Adipose tissue (tissue), 3 donors: ENCODE results near the gene KCNIP4. TPM values are rescaled to one million over a fixed set of nuclear protein-coding genes. Genes with fewer than 3 reads are reported as not detected.
"Not testable (repeated sequence)": the region's sequence is repeated elsewhere in the genome, so short reads cannot be mapped to it uniquely, and the experiment has no call there.

ENCODE experiments used
- H3K27ac ChIP-seq: one replicate; pipeline ENCODE4 v1.5.1; 2013; ENCODE audit warnings: low read depth, low read length
- WGBS, 3 donors: extraction: QIAGEN DNeasy Blood & Tissue Kit; methylation state at CpG; one replicate each; pipeline ENCODE4 v1.1.7; 2013; 5-methylcytosine and 5-hydroxymethylcytosine counted together
- polyA plus RNA-seq, 3 donors: library from polyadenylated mRNA; stranded (reverse); fragments of 200-250 nt; gene quantifications; one replicate each; pipeline ENCODE4 v1.2.3, GENCODE V29; 2013
- donor health status: healthy with polysubstance abuse.
- donor health status: Bipolar disorder and iron deficiency.
- donor health status: healthy.

Gene KCNIP4
- polyA plus RNA-seq, 3 donors, result 0.08 to 0.34 TPM; not detected in 1

GRCh38 chr4:20847124-20847747 lies 1101.3 kb downstream of the KCNIP4 start:
- H3K27ac ChIP-seq, result no peak overlapping the region
- 36 to 61% (median 41%) methylated on average over 2 of the region's 2 CpGs for WGBS, 3 donors

GRCh38 chr4:20844311-20844710 lies 1104.3 kb downstream of the KCNIP4 start:
- 58 to 75% (median 65%) methylated on average over 4 of the region's 4 CpGs for WGBS, 3 donors
- no peak overlapping the region for H3K27ac ChIP-seq

GRCh38 chr4:20840648-20841190 lies 1107.9 kb downstream of the KCNIP4 start:
- H3K27ac ChIP-seq, result no peak overlapping the region
- 67 to 74% (median 68%) methylated on average over 5 of the region's 5 CpGs for WGBS, 3 donors

- H3K27ac ChIP-seq, result no peak overlapping the region
- WGBS, 3 donors, result 0 to 10% (median 6%) methylated on average over 1 of the region's 1 CpG
Observed at GRCh38 chr4:20839957-20840356, 1108.6 kb downstream of the KCNIP4 start.

GRCh38 chr4:20838476-20838875 lies 1110.1 kb downstream of the KCNIP4 start:
- 58 to 74% (median 61%) methylated on average over 1 of the region's 1 CpG for WGBS, 3 donors
- no peak overlapping the region for H3K27ac ChIP-seq

GRCh38 chr4:20832826-20833225 lies 1115.7 kb downstream of the KCNIP4 start:
- 82 to 83% (median 82%) methylated on average over 3 of the region's 3 CpGs for WGBS, 3 donors
- no peak overlapping the region for H3K27ac ChIP-seq

GRCh38 chr4:20831746-20832145 lies 1116.8 kb downstream of the KCNIP4 start:
- H3K27ac ChIP-seq, result no peak overlapping the region
- WGBS, 3 donors, result 56 to 79% (median 59%) methylated on average over 1 of the region's 1 CpG

GRCh38 chr4:20829617-20830357 lies 1118.8 kb downstream of the KCNIP4 start:
- WGBS, 3 donors, result 61 to 85% (median 67%) methylated on average over 5 of the region's 5 CpGs
- no peak overlapping the region for H3K27ac ChIP-seq

- H3K27ac ChIP-seq, result no peak overlapping the region
- 68 to 74% (median 70%) methylated on average over 3 of the region's 3 CpGs for WGBS, 3 donors
Observed at GRCh38 chr4:20825505-20825904, 1123.1 kb downstream of the KCNIP4 start.

GRCh38 chr4:20816287-20816686 lies 1132.3 kb downstream of the KCNIP4 start:
- no peak overlapping the region for H3K27ac ChIP-seq
- 82 to 87% (median 87%) methylated on average over 5 of the region's 5 CpGs for WGBS, 3 donors

- WGBS, 3 donors, result 22 to 41% (median 31%) methylated on average over 1 of the region's 1 CpG
- no peak overlapping the region for H3K27ac ChIP-seq
Observed at GRCh38 chr4:20813700-20814099, 1134.9 kb downstream of the KCNIP4 start.

- H3K27ac ChIP-seq, result no peak overlapping the region
- 21 to 50% (median 45%) methylated on average over 4 of the region's 4 CpGs for WGBS, 3 donors
Observed at GRCh38 chr4:20809812-20810211, 1138.8 kb downstream of the KCNIP4 start.

GRCh38 chr4:20805716-20806115 lies 1142.9 kb downstream of the KCNIP4 start:
- 82 to 95% (median 91%) methylated on average over 1 of the region's 1 CpG for WGBS, 3 donors
- H3K27ac ChIP-seq, result no peak overlapping the region

- no peak overlapping the region for H3K27ac ChIP-seq
- 59 to 73% (median 69%) methylated on average over 2 of the region's 2 CpGs for WGBS, 3 donors
Observed at GRCh38 chr4:20787940-20788665, 1160.5 kb downstream of the KCNIP4 start.

- H3K27ac ChIP-seq, result not testable (repeated sequence)
- WGBS, 3 donors, result 84 to 89% (median 85%) methylated on average over 1 of the region's 1 CpG
Observed at GRCh38 chr4:20783134-20783533, 1165.4 kb downstream of the KCNIP4 start.

GRCh38 chr4:20778896-20779295 lies 1169.7 kb downstream of the KCNIP4 start:
- H3K27ac ChIP-seq, result no peak overlapping the region
- WGBS, 3 donors, result 39 to 65% (median 51%) methylated on average over 1 of the region's 1 CpG

- 29 to 33% (median 32%) methylated on average over 14 of the region's 14 CpGs for WGBS, 3 donors
- no peak overlapping the region for H3K27ac ChIP-seq
Observed at GRCh38 chr4:20773144-20773997, 1175.2 kb downstream of the KCNIP4 start.

- 75 to 79% (median 79%) methylated on average over 13 of the region's 13 CpGs for WGBS, 3 donors
- H3K27ac ChIP-seq, result no peak overlapping the region
Observed at GRCh38 chr4:20764366-20764992, 1184.1 kb downstream of the KCNIP4 start.
